Loucy (cell line): ENCODE data around the gene SHROOM4.

ENCODE experiments used
- H2AFZ ChIP-seq: fragments of 200-600 bp; sonication (generic); 2 replicates; pipeline ENCODE4 v1.6.0; 2016; ENCODE audit warnings: antibody characterized with exemption, mild to moderate bottlenecking, low read length, moderate library complexity
- H3F3A ChIP-seq: fragments of 200-600 bp; 2 replicates; pipeline ENCODE4 v1.6.0; 2016; ENCODE audit warnings: antibody characterized with exemption, low read depth, mild to moderate bottlenecking
- H3K27me3 ChIP-seq: fragments of 200-600 bp; sonication (generic); 2 replicates; pipeline ENCODE4 v1.6.1; 2014; ENCODE audit warnings: low read length, mild to moderate bottlenecking; ENCODE audit not compliant: insufficient read depth, poor library complexity, severe bottlenecking
- H3K36me3 ChIP-seq: fragments of 200-600 bp; sonication (generic); 2 replicates; pipeline ENCODE4 v1.6.1; 2016; ENCODE audit warnings: low read length; ENCODE audit not compliant: insufficient read depth
- H3K4me1 ChIP-seq: fragments of 200-600 bp; sonication (generic); 2 replicates; pipeline ENCODE4 v1.5.1; 2014; ENCODE audit warnings: low read length, mild to moderate bottlenecking; ENCODE audit not compliant: insufficient read depth, poor library complexity, severe bottlenecking
- H3K4me2 ChIP-seq: fragments of 200-600 bp; sonication (generic); 2 replicates; pipeline ENCODE4 v1.6.0; 2014; ENCODE audit warnings: antibody characterized with exemption, low read length, low read depth, mild to moderate bottlenecking; ENCODE audit not compliant: poor library complexity, severe bottlenecking
- H3K4me3 ChIP-seq: fragments of 200-600 bp; sonication (generic); 2 replicates; pipeline ENCODE4 v1.5.1; 2014; ENCODE audit warnings: low read length, mild to moderate bottlenecking, mixed read lengths; ENCODE audit not compliant: poor library complexity, severe bottlenecking
- H3K79me2 ChIP-seq: fragments of 200-600 bp; sonication (generic); 2 replicates; pipeline ENCODE4 v1.6.1; 2014; ENCODE audit warnings: low read length; ENCODE audit not compliant: insufficient read depth
- H3K9ac ChIP-seq: fragments of 200-600 bp; sonication (generic); 2 replicates; pipeline ENCODE4 v1.6.0; 2014; ENCODE audit warnings: mild to moderate bottlenecking, low read depth, low read length, moderate library complexity; ENCODE audit not compliant: poor library complexity, severe bottlenecking
- H3K9me2 ChIP-seq: fragments of 200-600 bp; sonication (generic); replicated peaks from 2 replicates; pipeline ENCODE4 v1.6.1; 2016; ENCODE audit warnings: low read depth, low read length, mixed read lengths
- H3K9me3 ChIP-seq: fragments of 200-600 bp; sonication (generic); 2 replicates; pipeline ENCODE4 v1.6.1; 2014; ENCODE audit warnings: mild to moderate bottlenecking, antibody characterized with exemption, low read length, low read depth; ENCODE audit not compliant: insufficient read depth
- H4K20me1 ChIP-seq: fragments of 200-600 bp; sonication (generic); 2 replicates; pipeline ENCODE4 v1.6.0; 2014; ENCODE audit warnings: antibody characterized with exemption, low read length, mild to moderate bottlenecking; ENCODE audit not compliant: insufficient read depth, poor library complexity, severe bottlenecking
- EZH2phosphoT487 ChIP-seq: fragments of 200-600 bp; IDR thresholded peaks from 2 replicates; pipeline ENCODE4 v1.6.1; 2018; ENCODE audit warnings: antibody characterized with exemption, mild to moderate bottlenecking, moderate library complexity, borderline replicate concordance
- TF ChIP-seq, protein P1 (sequence below): fragments of 200-600 bp; sonication (generic); conservative IDR thresholded peaks from 2 replicates; pipeline ENCODE4 v1.5.1; 2014; ENCODE audit warnings: mild to moderate bottlenecking, antibody characterized with exemption, low read length

The SHROOM4 gene

DNA sequence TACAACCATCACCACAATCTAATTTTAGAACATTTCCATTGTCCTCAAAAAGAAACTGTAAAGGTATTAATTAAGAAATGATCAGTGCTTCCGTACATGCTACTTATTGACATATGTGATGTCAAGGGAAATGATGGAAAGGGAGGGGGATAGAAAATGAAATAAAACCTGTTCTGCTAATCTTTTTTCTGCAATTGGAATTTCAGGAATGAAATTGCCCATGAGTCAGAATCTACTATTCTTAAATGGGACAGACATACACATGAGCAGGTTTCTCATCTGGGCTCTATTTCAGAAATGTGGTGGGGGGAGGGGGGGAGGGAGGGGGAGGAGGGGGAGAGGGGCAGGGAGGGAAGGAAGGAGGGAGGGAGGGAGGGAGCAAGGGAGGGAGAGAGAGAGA is 91.0 kb downstream of the SHROOM4 start:
- no peak overlapping the region for H3K9ac ChIP-seq
- H3K4me1 ChIP-seq, result no peaks in the 10 kb centered on the region
- no peak overlapping the region for H2AFZ ChIP-seq
- no peaks in the 10 kb centered on the region for H3K36me3 ChIP-seq
- no peaks in the 10 kb centered on the region for H3K27me3 ChIP-seq
- H4K20me1 ChIP-seq, result no peaks in the 10 kb centered on the region
- no peaks in the 10 kb centered on the region for H3F3A ChIP-seq
- H3K9me3 ChIP-seq, result no peaks in the 10 kb centered on the region
- no peaks in the 10 kb centered on the region for H3K79me2 ChIP-seq
- H3K9me2 ChIP-seq, result no peaks in the 10 kb centered on the region
- no peak overlapping the region for H3K4me2 ChIP-seq
- no peak overlapping the region for H3K4me3 ChIP-seq
- TF ChIP-seq EZH2phosphoT487, result no peak
- TF ChIP-seq, protein P1, sequence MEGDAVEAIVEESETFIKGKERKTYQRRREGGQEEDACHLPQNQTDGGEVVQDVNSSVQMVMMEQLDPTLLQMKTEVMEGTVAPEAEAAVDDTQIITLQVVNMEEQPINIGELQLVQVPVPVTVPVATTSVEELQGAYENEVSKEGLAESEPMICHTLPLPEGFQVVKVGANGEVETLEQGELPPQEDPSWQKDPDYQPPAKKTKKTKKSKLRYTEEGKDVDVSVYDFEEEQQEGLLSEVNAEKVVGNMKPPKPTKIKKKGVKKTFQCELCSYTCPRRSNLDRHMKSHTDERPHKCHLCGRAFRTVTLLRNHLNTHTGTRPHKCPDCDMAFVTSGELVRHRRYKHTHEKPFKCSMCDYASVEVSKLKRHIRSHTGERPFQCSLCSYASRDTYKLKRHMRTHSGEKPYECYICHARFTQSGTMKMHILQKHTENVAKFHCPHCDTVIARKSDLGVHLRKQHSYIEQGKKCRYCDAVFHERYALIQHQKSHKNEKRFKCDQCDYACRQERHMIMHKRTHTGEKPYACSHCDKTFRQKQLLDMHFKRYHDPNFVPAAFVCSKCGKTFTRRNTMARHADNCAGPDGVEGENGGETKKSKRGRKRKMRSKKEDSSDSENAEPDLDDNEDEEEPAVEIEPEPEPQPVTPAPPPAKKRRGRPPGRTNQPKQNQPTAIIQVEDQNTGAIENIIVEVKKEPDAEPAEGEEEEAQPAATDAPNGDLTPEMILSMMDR, result no peak

DNA sequence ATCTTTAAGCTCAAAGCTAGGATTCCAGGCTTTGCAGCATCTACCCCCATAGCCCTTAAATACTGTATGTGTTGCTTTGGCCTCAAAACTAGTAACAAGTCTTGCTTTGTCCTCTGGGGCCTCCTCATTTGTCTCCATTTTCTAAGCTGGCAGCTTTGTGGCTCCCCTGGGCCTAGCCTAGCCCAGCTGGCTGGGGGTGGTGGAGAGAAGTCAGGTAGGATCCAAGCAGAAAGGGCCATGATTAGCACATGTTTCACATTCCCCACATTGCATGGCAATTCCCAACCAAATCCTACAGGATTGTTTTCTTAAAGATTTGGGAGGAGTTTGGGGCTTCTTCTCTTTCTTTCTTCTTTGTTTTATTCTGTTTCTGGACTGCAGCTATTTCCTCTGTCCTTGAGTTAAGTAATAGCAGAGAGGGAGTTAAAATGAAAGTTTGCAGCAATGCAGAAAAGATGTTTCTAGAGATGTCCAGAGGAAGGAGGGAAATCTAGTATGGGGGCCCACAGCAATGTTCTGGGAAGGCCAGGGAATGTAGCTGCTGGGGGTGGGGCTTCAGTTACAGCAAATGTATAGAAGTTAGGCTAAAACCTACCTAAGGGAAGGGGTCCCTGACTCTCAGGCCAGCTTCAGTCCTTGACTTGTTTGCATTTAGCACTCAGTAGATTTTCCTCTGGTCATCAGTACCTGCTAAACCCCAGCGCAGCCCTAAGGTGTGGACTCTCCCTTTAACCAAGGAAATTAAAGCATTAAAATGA is 92.1 kb downstream of the SHROOM4 start:
- Histone ChIP-seq H3K4me3 (no peak overlapping the region), H3K9me3 (no peaks in the 10 kb centered on the region), H3K4me1 (no peaks in the 10 kb centered on the region), H3K9ac (no peak overlapping the region), H2AFZ (no peak overlapping the region), H3K27me3 (no peaks in the 10 kb centered on the region), H3K4me2 (no peak overlapping the region), H3K9me2 (no peaks in the 10 kb centered on the region), H3K36me3 (no peaks in the 10 kb centered on the region), H4K20me1 (no peaks in the 10 kb centered on the region), H3K79me2 (no peaks in the 10 kb centered on the region), H3F3A (no peaks in the 10 kb centered on the region)
- TF ChIP-seq, protein P1, result no peak
- no peak for TF ChIP-seq EZH2phosphoT487

DNA sequence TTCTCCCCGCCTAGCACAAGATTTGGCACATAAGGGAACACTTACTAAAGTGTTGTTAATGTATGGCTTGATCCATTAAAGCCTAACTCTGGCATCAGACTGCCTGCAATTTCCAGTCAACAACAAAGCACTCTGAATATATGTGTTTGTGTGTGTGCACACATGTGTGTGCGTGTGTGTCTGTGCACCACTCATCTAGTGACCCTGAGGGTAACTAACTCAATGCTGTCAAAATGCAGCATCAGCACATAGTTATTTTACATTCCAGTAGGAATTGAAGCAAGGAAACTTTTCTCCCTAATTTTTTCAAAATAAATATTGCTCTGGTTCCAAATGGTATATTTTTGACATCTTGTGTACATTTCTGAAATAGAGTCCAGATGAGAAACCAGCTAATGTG is 94.4 kb downstream of the SHROOM4 start:
- H3K9me2 ChIP-seq, result no peaks in the 10 kb centered on the region

More for the DNA sequence above, 94.4 kb downstream of the SHROOM4 start:
- H3K9ac ChIP-seq, result no peak overlapping the region
- H3K27me3 ChIP-seq, result no peaks in the 10 kb centered on the region
- no peaks in the 10 kb centered on the region for H3K36me3 ChIP-seq
- H4K20me1 ChIP-seq, result no peaks in the 10 kb centered on the region
- no peak overlapping the region for H2AFZ ChIP-seq
- no peak overlapping the region for H3K4me3 ChIP-seq
- no peaks in the 10 kb centered on the region for H3F3A ChIP-seq
- no peak for TF ChIP-seq EZH2phosphoT487
- TF ChIP-seq, protein P1, result no peak
- no peaks in the 10 kb centered on the region for H3K79me2 ChIP-seq
- H3K4me2 ChIP-seq, result no peak overlapping the region
- H3K4me1 ChIP-seq, result no peaks in the 10 kb centered on the region
- no peaks in the 10 kb centered on the region for H3K9me3 ChIP-seq
